Measurements from ENCODE around the gene DNASE2B.
A peak's percentile ranks its signal among the peaks of the same experiment; 100 is the strongest.
"Not testable (repeated sequence)": the region's sequence is repeated elsewhere in the genome, so short reads cannot be mapped to it uniquely, and the experiment has no call there.

DNASE2B gene

GRCh38 chr1:84415396-84415795, 17.1 kb downstream of the DNASE2B start:
- DNase-seq: no peak

GRCh38 chr1:84422909-84423308, 24.6 kb downstream of the DNASE2B start:
- no peak for DNase-seq

GRCh38 chr1:84424513-84425149, 26.3 kb downstream of the DNASE2B start:
- DNase-seq: no peak

- no peak for DNase-seq
Observed at GRCh38 chr1:84425150-84425896, 27.0 kb downstream of the DNASE2B start.

- DNase-seq: no peak
Observed at GRCh38 chr1:84426376-84426775, 28.1 kb downstream of the DNASE2B start.

- DNase-seq: no peak
Observed at GRCh38 chr1:84427250-84428188, 29.2 kb downstream of the DNASE2B start.

GRCh38 chr1:84428235-84428634, 30.0 kb downstream of the DNASE2B start:
- DNase-seq: no peak

GRCh38 chr1:84429231-84429630, 30.9 kb downstream of the DNASE2B start:
- no peak for DNase-seq

GRCh38 chr1:84430546-84430945, 32.3 kb downstream of the DNASE2B start:
- DNase-seq: no peak

GRCh38 chr1:84433258-84434080, 35.2 kb downstream of the DNASE2B start:
- peak; percentile 55 for DNase-seq

GRCh38 chr1:84434081-84434769, 35.9 kb downstream of the DNASE2B start:
- DNase-seq: no peak

GRCh38 chr1:84434801-84435549, 36.7 kb downstream of the DNASE2B start:
- no peak for DNase-seq

- no peak for DNase-seq
Observed at GRCh38 chr1:84436876-84437655, 38.8 kb downstream of the DNASE2B start.

- no peak for DNase-seq
Observed at GRCh38 chr1:84442256-84442655, 44.0 kb downstream of the DNASE2B start.

- not testable (repeated sequence) for DNase-seq
Observed at GRCh38 chr1:84442747-84443646, 44.7 kb downstream of the DNASE2B start.

- DNase-seq: not testable (repeated sequence)
Observed at GRCh38 chr1:84448704-84449103, 50.4 kb downstream of the DNASE2B start.

- DNase-seq: no peak
Observed at GRCh38 chr1:84450910-84451309, 52.6 kb downstream of the DNASE2B start.

- no peak for DNase-seq
Observed at GRCh38 chr1:84452436-84452835, 54.2 kb downstream of the DNASE2B start.

GRCh38 chr1:84462118-84462517, 63.8 kb downstream of the DNASE2B start:
- DNase-seq: no peak
